T-helper 2 cell treated with Interferon-gamma antibody and Interleukin-4, amounts not matched to agents 100 ng/mL and 5 ng/mL, for 36 hours (primary cell): Measurements from ENCODE around the gene MPG. TPM values are rescaled to one million over a fixed set of nuclear protein-coding genes. Genes with fewer than 3 reads are reported as not detected.

Source experiments
- intact Hi-C: fragments of 100-400 bp; cut with micrococcal nuclease; formaldehyde crosslinking; loops from one replicate; pipeline ENCODE4 v1.15.1; 2023
- total RNA-seq: library from RNA; stranded (reverse); gene quantifications from 2 replicates; pipeline ENCODE4 v1.2.3, GENCODE V29; 2022

Gene MPG
- total RNA-seq, 1 donor from 2014 or later = 57.4 TPM

GRCh38 chr16:50769-51591 lies 27.0 kb upstream of the MPG start:
- intact Hi-C loops = no loop called here

GRCh38 chr16:53346-54236 lies 24.4 kb upstream of the MPG start, which contains the start of the genes POLR3K and SNRNP25:
TSS of gene POLR3K (minus strand) at chr16:53608. CDS start at chr16:53586, 22 bp downstream.
TSS of gene SNRNP25 (plus strand) at chr16:53828. CDS start at chr16:54017, 189 bp downstream.
- intact Hi-C loops = loop anchor here (1.0 kb wide), 3 partner anchors 12 to 85 kb away; partner anchors contain the start of gene NPRL3

GRCh38 chr16:54237-54581 lies 23.8 kb upstream of the MPG start:
- intact Hi-C loops = no loop called here

- intact Hi-C loops = no loop called here
These were observed 22.4 kb upstream of the MPG start for GRCh38 chr16:55571-56136.

- intact Hi-C loops = no loop called here
These were observed 21.6 kb upstream of the MPG start for GRCh38 chr16:56231-56927.

GRCh38 chr16:57711-58110 lies 20.3 kb upstream of the MPG start:
- intact Hi-C loops = no loop called here

- intact Hi-C loops = no loop called here
These were observed 19.3 kb upstream of the MPG start for GRCh38 chr16:58491-59439.

- intact Hi-C loops = no loop called here
These were observed 18.5 kb upstream of the MPG start for GRCh38 chr16:59440-60059.

- intact Hi-C loops = no loop called here
These were observed 17.9 kb upstream of the MPG start for GRCh38 chr16:60166-60565.

- intact Hi-C loops = no loop called here
These were observed 16.8 kb upstream of the MPG start for GRCh38 chr16:60929-61878.

- intact Hi-C loops = no loop called here
These were observed 16.1 kb upstream of the MPG start for GRCh38 chr16:61879-62281.

GRCh38 chr16:62283-62967 lies 15.6 kb upstream of the MPG start:
- intact Hi-C loops = no loop called here

GRCh38 chr16:62968-63391 lies 15.0 kb upstream of the MPG start:
- intact Hi-C loops = no loop called here

GRCh38 chr16:63466-63865 lies 14.6 kb upstream of the MPG start:
- intact Hi-C loops = no loop called here

- intact Hi-C loops = no loop called here
These were observed 13.8 kb upstream of the MPG start for GRCh38 chr16:63998-64913.

- intact Hi-C loops = loop anchor here (1.0 kb wide), 5 partner anchors 12 to 297 kb away; partner anchors contain the start of genes MPG, POLR3K and SNRNP25
These were observed 13.1 kb upstream of the MPG start for GRCh38 chr16:64914-65255.

GRCh38 chr16:65745-66144 lies 12.3 kb upstream of the MPG start:
- intact Hi-C loops = loop anchor here (1.0 kb wide), 5 partner anchors 12 to 297 kb away; partner anchors contain the start of genes MPG, POLR3K and SNRNP25
